ENCODE measurements around the gene AMPD2.

Gene AMPD2

GRCh38 chr1:109630898-109631512 lies 11.4 kb downstream of the AMPD2 start:
- DNase-seq (ENCODE audit: low spot score), result no peak

- no peak for DNase-seq (ENCODE audit: low spot score)
These were observed 12.2 kb downstream of the AMPD2 start for GRCh38 chr1:109631513-109632505.

- DNase-seq (ENCODE audit: low spot score), result no peak
These were observed 13.2 kb downstream of the AMPD2 start for GRCh38 chr1:109632671-109633346.

- no peak for DNase-seq (ENCODE audit: low spot score)
These were observed 14.7 kb downstream of the AMPD2 start for GRCh38 chr1:109634292-109634691.

- DNase-seq (ENCODE audit: low spot score), result no peak
These were observed 15.4 kb downstream of the AMPD2 start for GRCh38 chr1:109634771-109635750.

GRCh38 chr1:109635862-109636200 lies 16.2 kb downstream of the AMPD2 start:
- no peak for DNase-seq (ENCODE audit: low spot score)

GRCh38 chr1:109636201-109636952 lies 16.7 kb downstream of the AMPD2 start:
- DNase-seq (ENCODE audit: low spot score), result no peak

GRCh38 chr1:109637446-109637845 lies 17.8 kb downstream of the AMPD2 start:
- no peak for DNase-seq (ENCODE audit: low spot score)

GRCh38 chr1:109639063-109639840 lies 19.6 kb downstream of the AMPD2 start:
- no peak for DNase-seq (ENCODE audit: low spot score)

GRCh38 chr1:109639841-109640184 lies 20.2 kb downstream of the AMPD2 start:
- no peak for DNase-seq (ENCODE audit: low spot score)

- DNase-seq (ENCODE audit: low spot score), result peak; percentile 57
These were observed 20.7 kb downstream of the AMPD2 start for GRCh38 chr1:109640285-109640865.

GRCh38 chr1:109641078-109641740 lies 21.6 kb downstream of the AMPD2 start:
- no peak for DNase-seq (ENCODE audit: low spot score)

- DNase-seq (ENCODE audit: low spot score), result no peak
These were observed 22.2 kb downstream of the AMPD2 start for GRCh38 chr1:109641861-109642260.

GRCh38 chr1:109642626-109643025 lies 23.0 kb downstream of the AMPD2 start:
- DNase-seq (ENCODE audit: low spot score), result no peak

GRCh38 chr1:109643385-109644230 lies 24.0 kb downstream of the AMPD2 start:
- peak; percentile 76 for DNase-seq (ENCODE audit: low spot score)

- DNase-seq (ENCODE audit: low spot score), result no peak
These were observed 25.0 kb downstream of the AMPD2 start for GRCh38 chr1:109644670-109645069.

- no peak for DNase-seq (ENCODE audit: low spot score)
These were observed 29.9 kb downstream of the AMPD2 start for GRCh38 chr1:109649491-109649914.

GRCh38 chr1:109650609-109651008 lies 31.0 kb downstream of the AMPD2 start:
- no peak for DNase-seq (ENCODE audit: low spot score)
